NB4 (cell line): Measurements from ENCODE around the gene SLCO3A1.

ENCODE experiments used
- POLR2A ChIP-seq: IDR thresholded peaks from 2 replicates; pipeline ENCODE4 v1.6.1; 2011; ENCODE audit warnings: mild to moderate bottlenecking; ENCODE audit not compliant: insufficient read length; ENCODE audit errors: extremely low read depth
- TF ChIP-seq, protein P1 (sequence below): IDR thresholded peaks from one replicate; pipeline ENCODE4 v1.5.1; 2012; ENCODE audit warnings: low read depth, low read length

DNA sequence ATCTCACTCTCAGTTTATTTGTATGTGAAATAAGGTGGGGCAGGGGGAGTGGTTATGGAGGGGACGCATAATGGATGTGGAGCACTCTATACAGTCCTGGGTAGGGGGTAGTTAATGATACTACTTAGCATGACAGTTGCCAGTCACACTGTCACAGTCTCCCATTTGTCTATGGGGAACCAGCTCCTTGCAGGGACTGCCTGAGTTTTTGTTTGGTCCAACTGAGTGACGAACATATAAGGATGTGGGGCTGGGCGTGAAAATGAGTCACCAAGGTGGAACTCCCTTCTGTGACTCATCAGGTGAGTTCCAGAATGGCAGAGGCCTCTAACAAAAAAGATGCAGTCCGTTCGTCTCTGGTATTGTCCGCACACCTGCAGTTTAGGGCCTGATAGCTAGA lies 304.9 kb downstream of the SLCO3A1 start:
- no peak for TF ChIP-seq POLR2A
- TF ChIP-seq, protein P1, sequence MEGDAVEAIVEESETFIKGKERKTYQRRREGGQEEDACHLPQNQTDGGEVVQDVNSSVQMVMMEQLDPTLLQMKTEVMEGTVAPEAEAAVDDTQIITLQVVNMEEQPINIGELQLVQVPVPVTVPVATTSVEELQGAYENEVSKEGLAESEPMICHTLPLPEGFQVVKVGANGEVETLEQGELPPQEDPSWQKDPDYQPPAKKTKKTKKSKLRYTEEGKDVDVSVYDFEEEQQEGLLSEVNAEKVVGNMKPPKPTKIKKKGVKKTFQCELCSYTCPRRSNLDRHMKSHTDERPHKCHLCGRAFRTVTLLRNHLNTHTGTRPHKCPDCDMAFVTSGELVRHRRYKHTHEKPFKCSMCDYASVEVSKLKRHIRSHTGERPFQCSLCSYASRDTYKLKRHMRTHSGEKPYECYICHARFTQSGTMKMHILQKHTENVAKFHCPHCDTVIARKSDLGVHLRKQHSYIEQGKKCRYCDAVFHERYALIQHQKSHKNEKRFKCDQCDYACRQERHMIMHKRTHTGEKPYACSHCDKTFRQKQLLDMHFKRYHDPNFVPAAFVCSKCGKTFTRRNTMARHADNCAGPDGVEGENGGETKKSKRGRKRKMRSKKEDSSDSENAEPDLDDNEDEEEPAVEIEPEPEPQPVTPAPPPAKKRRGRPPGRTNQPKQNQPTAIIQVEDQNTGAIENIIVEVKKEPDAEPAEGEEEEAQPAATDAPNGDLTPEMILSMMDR: no peak
